Measurements from ENCODE around the gene RPS2.

DNA sequence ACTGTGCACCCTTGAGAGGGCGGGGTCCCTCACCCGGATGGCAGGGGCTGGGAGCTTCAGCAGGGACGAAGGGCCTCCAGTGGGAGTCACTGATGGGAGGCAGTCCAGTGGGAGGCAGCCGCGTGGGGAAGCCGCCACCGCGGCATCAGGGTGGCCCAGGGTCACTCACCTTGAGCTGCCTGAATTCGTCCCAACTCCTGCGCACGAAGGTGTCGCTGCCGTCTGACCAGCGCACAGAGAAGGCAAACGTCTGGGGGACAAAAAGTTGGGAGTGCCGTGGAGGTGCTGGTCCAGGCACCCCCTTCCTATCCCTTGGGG lies 16.1 kb upstream of the RPS2 start:
- TF ChIP-seq CTCF (IDR thresholded peaks at IDR 0.05) (no peak), EP300 (IDR thresholded peaks at IDR 0.05) (no peak), POLR2A (IDR thresholded peaks at IDR 0.05) (no peak)
